WERI-Rb-1 (cell line): ENCODE measurements around the gene TIAL1.

ENCODE experiments used
- DNase-seq: peaks from one replicate; pipeline ENCODE4 v3.0.0-alpha.2; 2020
- H3K27ac ChIP-seq: fragments of 250-450 bp; sonication (Bioruptor Pico); 2 replicates; pipeline ENCODE4 v1.5.1; 2020; ENCODE audit warnings: mild to moderate bottlenecking, moderate library complexity
- H3K27me3 ChIP-seq: fragments of 250-450 bp; sonication (Bioruptor Pico); 2 replicates; pipeline ENCODE4 v1.5.1; 2021; ENCODE audit warnings: mild to moderate bottlenecking, low read depth, moderate library complexity; ENCODE audit not compliant: insufficient read depth, severe bottlenecking
- H3K36me3 ChIP-seq: fragments of 250-450 bp; sonication (Bioruptor Pico); 2 replicates; pipeline ENCODE4 v1.5.1; 2020; ENCODE audit warnings: mild to moderate bottlenecking, moderate library complexity
- H3K4me3 ChIP-seq: 2 replicates; pipeline ENCODE4 v1.5.1; 2011; ENCODE audit warnings: low read depth, mild to moderate bottlenecking, control low read depth, low read length
- H3K9me3 ChIP-seq: fragments of 250-450 bp; sonication (Bioruptor Pico); 2 replicates; pipeline ENCODE4 v1.5.1; 2021; ENCODE audit warnings: mild to moderate bottlenecking, moderate library complexity; ENCODE audit not compliant: severe bottlenecking
- TF ChIP-seq, protein P1 (sequence below): IDR thresholded peaks from 2 replicates; pipeline ENCODE4 v1.5.1; 2011; ENCODE audit warnings: low read depth, mild to moderate bottlenecking, control low read depth, inconsistent platforms, low read length

Gene TIAL1

DNA sequence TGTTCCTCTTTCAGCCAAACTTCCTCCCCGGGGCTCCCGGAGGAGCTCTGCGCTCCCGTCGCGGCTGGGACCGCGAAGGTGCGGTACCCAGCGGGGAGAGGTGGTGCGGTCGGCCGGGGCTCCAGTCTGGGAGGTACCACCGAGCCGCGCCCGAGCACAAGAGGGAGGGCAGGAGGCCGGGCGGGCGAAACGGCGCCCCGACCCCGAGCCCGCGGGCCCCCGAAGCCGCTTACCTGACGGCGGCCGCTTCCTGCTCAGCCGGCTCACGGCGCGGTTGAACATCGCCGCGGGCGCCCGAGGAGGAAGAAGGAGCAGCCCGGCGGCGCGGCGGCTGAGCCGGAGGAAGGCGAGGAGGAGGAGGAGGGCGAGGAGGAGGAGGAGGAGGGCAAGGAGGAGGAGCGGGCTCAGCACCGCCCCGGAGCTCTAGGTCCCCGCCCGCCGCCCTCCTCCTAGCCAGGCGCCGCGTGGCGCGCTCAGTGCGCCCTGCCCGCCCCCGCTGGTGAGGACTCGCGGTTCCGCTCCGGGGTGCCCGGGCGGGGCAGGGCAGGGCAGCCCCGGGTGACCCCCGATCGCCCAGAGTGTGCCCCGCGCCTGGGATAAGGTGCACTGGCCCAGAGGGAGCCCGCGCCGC, 54.3 kb downstream of the TIAL1 start, which contains the start of gene RGS10:
Gene RGS10 (minus strand): TSS at position 363 of the 631 bp plus-strand sequence. CDS start 81 bp downstream, at position 282.
- peak; percentile 74 for DNase-seq
- peak within 1 kb of the TSS; percentile 75 for H3K4me3 ChIP-seq
- H3K9me3 ChIP-seq = no peaks in the 10 kb centered on the region
- H3K27me3 ChIP-seq = no peaks in the 10 kb centered on the region
- TF ChIP-seq, protein P1, sequence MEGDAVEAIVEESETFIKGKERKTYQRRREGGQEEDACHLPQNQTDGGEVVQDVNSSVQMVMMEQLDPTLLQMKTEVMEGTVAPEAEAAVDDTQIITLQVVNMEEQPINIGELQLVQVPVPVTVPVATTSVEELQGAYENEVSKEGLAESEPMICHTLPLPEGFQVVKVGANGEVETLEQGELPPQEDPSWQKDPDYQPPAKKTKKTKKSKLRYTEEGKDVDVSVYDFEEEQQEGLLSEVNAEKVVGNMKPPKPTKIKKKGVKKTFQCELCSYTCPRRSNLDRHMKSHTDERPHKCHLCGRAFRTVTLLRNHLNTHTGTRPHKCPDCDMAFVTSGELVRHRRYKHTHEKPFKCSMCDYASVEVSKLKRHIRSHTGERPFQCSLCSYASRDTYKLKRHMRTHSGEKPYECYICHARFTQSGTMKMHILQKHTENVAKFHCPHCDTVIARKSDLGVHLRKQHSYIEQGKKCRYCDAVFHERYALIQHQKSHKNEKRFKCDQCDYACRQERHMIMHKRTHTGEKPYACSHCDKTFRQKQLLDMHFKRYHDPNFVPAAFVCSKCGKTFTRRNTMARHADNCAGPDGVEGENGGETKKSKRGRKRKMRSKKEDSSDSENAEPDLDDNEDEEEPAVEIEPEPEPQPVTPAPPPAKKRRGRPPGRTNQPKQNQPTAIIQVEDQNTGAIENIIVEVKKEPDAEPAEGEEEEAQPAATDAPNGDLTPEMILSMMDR = no peak
- H3K36me3 ChIP-seq = no peaks in the 10 kb centered on the region
- peak within 1 kb of the TSS; percentile 80 for H3K27ac ChIP-seq

DNA sequence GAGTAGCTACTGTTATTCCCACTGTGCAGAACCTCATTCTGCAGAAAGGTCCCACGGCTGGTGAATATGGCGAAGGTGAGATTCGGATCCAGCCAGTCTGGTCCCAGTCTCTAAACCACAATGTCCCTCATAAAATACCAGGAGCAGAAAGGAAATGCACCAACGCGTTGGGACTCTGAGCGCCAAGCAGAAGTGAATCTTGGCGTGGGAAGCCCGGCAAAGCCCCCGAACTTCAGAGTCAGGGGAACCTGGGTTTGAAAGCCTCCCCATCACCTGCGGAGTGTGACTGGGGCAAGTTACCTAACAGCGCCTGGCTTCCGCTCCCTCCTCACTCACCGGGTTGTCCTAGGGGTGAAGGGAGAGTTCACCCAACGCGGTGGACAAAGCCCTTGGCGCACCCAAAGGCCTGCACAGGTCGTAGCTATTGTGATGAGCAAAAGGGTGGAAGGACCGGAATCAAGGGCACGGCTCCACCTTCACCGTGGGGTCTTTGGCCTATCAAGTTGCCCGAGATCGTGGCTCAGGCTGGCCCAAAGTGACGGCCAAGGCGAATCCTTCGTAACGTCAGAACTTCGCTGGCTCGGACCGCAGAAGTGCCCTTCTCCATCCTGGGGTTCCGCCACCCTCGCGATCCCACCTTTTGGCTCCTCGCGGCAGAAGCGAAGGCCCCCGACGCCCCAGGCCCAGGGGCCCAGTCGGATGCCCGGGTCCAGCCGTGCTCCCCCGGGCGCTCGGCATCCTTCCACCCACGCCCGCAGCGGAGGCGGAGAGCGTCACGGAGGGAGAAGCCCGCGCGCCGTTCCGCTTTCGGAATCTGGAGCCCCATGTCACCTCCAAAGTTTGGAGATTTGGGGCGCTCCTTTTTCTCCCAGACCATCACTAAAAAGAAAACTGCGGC, 55.1 kb downstream of the TIAL1 start:
- no peak for DNase-seq
- Histone ChIP-seq H3K4me3 (peak overlapping the region; percentile 75), H3K36me3 (no peaks in the 10 kb centered on the region), H3K27me3 (no peaks in the 10 kb centered on the region), H3K9me3 (no peaks in the 10 kb centered on the region), H3K27ac (no peak overlapping the region)
- TF ChIP-seq, protein P1 = no peak

DNA sequence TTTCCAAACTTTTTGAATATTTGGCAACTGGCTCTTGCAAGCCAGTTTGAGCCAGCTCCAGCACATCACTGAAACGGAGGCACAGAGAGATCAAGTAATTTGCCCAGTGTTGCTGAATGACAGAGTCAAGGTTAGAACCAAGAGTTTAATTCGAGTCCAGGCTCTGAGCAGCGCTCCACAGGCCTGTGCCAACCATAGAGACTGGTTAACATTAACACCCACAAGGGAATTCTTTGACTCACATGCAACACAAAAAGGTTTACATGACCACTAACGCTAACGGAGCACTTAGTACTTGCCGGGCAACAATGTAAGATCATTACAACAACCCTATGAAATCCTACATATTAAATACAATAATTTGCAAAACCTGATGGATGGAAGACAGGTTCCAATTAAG, 55.7 kb downstream of the TIAL1 start:
- TF ChIP-seq, protein P1 = no peak
- DNase-seq = no peak
- Histone ChIP-seq H3K27me3 (no peaks in the 10 kb centered on the region), H3K27ac (no peak overlapping the region), H3K9me3 (no peaks in the 10 kb centered on the region), H3K36me3 (no peaks in the 10 kb centered on the region), H3K4me3 (no peak overlapping the region)

DNA sequence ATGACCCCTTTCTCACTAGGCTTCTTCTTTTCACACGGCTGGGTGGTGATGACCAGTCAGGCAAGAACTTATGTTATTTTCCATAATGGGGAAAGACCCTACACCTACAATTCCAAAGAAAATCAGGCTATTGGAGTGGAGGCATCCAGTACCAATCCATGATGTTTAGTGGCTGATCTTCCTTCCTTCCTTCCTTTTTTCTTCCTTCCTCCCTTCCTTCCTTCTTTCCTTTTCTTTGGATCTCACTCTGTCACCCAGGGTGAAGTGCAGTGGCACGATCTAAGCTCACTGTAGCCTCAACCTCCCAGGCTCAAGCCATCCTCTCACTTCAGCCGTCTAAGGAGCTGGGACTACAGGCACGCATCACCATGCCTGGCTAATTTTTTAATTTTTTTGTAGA, 56.7 kb downstream of the TIAL1 start:
- H3K4me3 ChIP-seq = no peak overlapping the region
- H3K27me3 ChIP-seq = no peaks in the 10 kb centered on the region
- no peaks in the 10 kb centered on the region for H3K9me3 ChIP-seq
- H3K27ac ChIP-seq = no peak overlapping the region
- no peaks in the 10 kb centered on the region for H3K36me3 ChIP-seq
- TF ChIP-seq, protein P1 = no peak
- DNase-seq = no peak

DNA sequence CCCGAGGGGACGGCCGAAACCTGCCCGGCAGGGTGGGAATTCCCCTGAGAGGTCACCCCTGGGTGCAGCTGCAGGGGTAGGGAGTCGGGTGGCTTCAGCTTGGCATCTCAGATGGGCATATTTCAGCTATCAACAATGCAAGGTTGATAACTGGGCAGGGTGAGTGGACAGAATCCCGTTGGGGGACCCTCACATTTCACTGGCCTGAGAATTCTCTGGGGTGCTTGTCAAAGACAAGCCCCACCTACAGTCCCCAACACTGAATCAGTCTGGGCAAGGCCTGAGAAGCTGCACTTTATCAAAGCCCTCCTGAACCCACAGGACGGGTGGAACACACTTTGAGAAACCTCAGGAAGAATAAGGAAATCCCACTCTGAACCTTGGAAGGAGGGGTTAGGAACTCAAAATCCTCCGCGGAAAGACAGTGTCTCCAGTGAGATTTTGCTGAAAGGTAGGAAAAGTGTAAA, 57.4 kb downstream of the TIAL1 start:
- Histone ChIP-seq H3K9me3 (no peaks in the 10 kb centered on the region), H3K27ac (no peak overlapping the region), H3K36me3 (no peaks in the 10 kb centered on the region), H3K27me3 (no peaks in the 10 kb centered on the region), H3K4me3 (no peak overlapping the region)
- TF ChIP-seq, protein P1 = no peak
- DNase-seq = no peak
